Heart left ventricle (tissue), 13 donors: ENCODE results near the gene CEP192.

Experiments used
- POLR2A ChIP-seq, 2 donors: fragments of 450-650 bp; IDR thresholded peaks; one replicate each; pipeline ENCODE4 v1.6.1; 2017; ENCODE audit warnings: antibody characterized with exemption in 2 of 2, mild to moderate bottlenecking in 2 of 2, moderate library complexity in 2 of 2
- TF ChIP-seq, protein P1 (sequence below), 12 donors: fragments of 200-600 bp; sonication (generic) in 4 of 12; IDR thresholded peaks; one replicate each; pipeline versions ENCODE4 v1.5.0 to v1.8.0; 2018 to 2022; ENCODE audit warnings: antibody characterized with exemption in 12 of 12, mild to moderate bottlenecking in 5 of 12
- donor health status: ischemic (EF 13 %, LVEDD 7.1; RV severe dilation, severe dysfunction).
- donor health status: DM: no; HTN: yes; CAD: no.
- donor health status: DM: no; HTN: no; CAD: no.
- donor health status: ischemic (EF 25% LVEDD 6.9; RV normal size, moderate dysfunction).
- donor health status: ischemic (EF 25% LVEDD 5.7; RV mildly dilated, moderate dysfunction).
- donor health status: ischemic (EF 35%, LVEDD 5.7; RV mildly dilated, moderate dysfunction).
- donor health status: nonischemic (EF 11% LVEDD 7.7; RV severe dilation, severe dysfunction).
- donor health status: DM: yes; HTN: yes; CAD: no.
- donor health status: PGD.
- donor health status: ischemic (EF 29% LVEDD 5.4; RV normal size, mild dysfunction).
- donor health status: nonischemic (EF 23%, LVEDD 6.1; RV moderate dilation, normal function).

DNA sequence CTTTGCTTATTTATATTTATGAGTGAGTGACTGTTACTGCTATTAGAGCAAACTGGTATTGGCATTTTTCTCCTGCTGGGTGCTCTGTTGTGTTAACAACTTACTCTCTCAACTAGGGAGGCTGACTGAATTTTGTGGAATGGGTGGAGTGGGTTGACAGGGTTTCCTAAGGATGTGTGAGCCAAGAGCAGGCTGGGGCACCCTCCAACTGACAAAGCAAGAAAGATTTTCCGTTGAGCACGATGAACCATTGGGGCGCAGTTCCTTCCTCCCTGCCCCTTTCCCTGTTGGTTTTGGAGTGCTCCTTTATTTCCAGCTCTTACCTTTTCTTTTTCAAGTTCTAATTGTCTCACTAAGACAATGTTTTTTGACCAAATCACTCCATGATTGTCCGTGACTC is 23.0 kb upstream of the CEP192 start:
- TF ChIP-seq POLR2A (IDR thresholded peaks at IDR 0.05): no peak
- TF ChIP-seq, protein P1, sequence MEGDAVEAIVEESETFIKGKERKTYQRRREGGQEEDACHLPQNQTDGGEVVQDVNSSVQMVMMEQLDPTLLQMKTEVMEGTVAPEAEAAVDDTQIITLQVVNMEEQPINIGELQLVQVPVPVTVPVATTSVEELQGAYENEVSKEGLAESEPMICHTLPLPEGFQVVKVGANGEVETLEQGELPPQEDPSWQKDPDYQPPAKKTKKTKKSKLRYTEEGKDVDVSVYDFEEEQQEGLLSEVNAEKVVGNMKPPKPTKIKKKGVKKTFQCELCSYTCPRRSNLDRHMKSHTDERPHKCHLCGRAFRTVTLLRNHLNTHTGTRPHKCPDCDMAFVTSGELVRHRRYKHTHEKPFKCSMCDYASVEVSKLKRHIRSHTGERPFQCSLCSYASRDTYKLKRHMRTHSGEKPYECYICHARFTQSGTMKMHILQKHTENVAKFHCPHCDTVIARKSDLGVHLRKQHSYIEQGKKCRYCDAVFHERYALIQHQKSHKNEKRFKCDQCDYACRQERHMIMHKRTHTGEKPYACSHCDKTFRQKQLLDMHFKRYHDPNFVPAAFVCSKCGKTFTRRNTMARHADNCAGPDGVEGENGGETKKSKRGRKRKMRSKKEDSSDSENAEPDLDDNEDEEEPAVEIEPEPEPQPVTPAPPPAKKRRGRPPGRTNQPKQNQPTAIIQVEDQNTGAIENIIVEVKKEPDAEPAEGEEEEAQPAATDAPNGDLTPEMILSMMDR (IDR thresholded peaks at IDR 0.05): no peak
